Activated CD8-positive, alpha-beta T cell treated with anti-CD3 and anti-CD28 coated beads for 36 hours (primary cell): ENCODE measurements around the gene FNDC5. TPM values are rescaled to one million over a fixed set of nuclear protein-coding genes. Genes with fewer than 3 reads are reported as not detected.

Experiments
- ATAC-seq: fragments of 200-7000 bp; cut with Tn5 transposase; one replicate; pipeline ENCODE4 v1.10.0; 2021; ENCODE audit warnings: mild to moderate bottlenecking, moderate library complexity
- CTCF ChIA-PET: fragments of 350-600 bp; sonication (Branson Sonifier 250); formaldehyde crosslinking; loops from one replicate; lab custom pipeline; 2021; ENCODE audit warnings: antibody characterized with exemption; lab: Charles Lee
- POLR2A ChIA-PET: fragments of 350-600 bp; sonication (Branson Sonifier 250); formaldehyde crosslinking; loops from one replicate; lab custom pipeline; 2021; ENCODE audit warnings: antibody characterized with exemption; lab: Charles Lee
- DNase-seq: peaks from one replicate; pipeline ENCODE4 v3.0.0-alpha.2; 2020
- H3K27ac Mint-ChIP-seq: one replicate; pipeline ENCODE4 v1.8.0; 2021; ENCODE audit warnings: mild to moderate bottlenecking, mixed read lengths
- H3K27me3 Mint-ChIP-seq: one replicate; pipeline ENCODE4 v1.8.0; 2021; ENCODE audit warnings: mixed read lengths
- H3K36me3 Mint-ChIP-seq: one replicate; pipeline ENCODE4 v1.8.0; 2021; ENCODE audit warnings: low read depth, mixed read lengths
- H3K4me1 Mint-ChIP-seq: one replicate; pipeline ENCODE4 v1.8.0; 2021; ENCODE audit warnings: low read depth, mixed read lengths
- H3K4me3 Mint-ChIP-seq: one replicate; pipeline ENCODE4 v1.8.0; 2021; ENCODE audit warnings: mild to moderate bottlenecking, moderate library complexity, mixed read lengths
- H3K9me3 Mint-ChIP-seq: one replicate; pipeline ENCODE4 v1.8.0; 2021; ENCODE audit warnings: mixed read lengths
- intact Hi-C: fragments of 100-400 bp; cut with micrococcal nuclease; formaldehyde crosslinking; loops from one replicate; pipeline ENCODE4 v1.10.0; 2022
- total RNA-seq, 2 experiments: library from RNA; stranded (reverse); gene quantifications; one replicate each; pipeline ENCODE4 v1.2.3, GENCODE V29; 2021
- TF ChIP-seq, protein P1 (sequence below): fragments of 200-600 bp; IDR thresholded peaks from one replicate; pipeline ENCODE4 v1.8.0; 2022; ENCODE audit warnings: antibody characterized with exemption, mild to moderate bottlenecking

The FNDC5 gene
- total RNA-seq, 2 experiments from 2014 or later = not detected

DNA sequence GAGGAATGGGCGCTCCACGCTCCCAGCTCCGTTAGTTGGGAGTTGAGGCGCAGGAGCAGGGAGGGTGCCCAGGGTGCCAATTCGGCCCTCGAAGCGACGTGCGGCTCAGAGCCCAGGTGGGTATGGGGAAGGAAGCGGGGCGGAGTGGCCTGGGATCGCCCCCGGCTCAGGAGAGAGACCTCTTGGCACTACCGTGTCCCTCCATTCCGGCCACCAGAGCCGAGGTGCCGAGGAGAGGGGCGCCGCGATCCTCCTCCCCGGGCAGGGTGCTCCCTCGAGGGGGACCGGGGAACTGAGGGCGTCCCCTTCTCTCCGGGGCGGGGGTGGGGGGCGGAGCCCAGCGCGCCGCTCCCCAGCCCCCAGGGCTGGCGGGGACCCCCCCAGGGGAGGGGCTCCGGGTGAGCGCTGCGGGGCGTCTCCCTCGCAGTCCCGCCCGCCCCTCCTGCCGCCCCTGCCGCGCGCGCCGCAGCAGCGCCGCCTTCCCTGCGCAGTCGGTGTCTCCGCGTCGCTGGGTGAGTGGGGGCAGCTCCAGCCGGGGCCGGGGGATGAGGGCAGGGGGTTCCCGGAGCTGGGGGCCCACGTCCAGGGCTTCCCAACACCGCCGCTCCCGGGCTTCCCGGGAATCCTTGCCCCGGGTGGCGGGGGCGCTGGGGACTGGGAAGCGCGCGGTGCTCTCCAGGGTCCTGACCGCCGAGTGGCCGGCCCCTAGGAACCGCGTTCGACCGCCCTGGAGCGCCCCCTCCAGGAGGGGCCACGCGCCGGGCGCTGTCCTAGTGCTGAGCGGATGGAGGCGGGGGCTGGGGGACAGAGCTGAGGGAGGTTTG, 15.5 kb upstream of the FNDC5 start, which contains the start of gene HPCA:
HPCA (plus strand) TSS at position 488 of the 824 bp plus-strand sequence. CDS start 2,408 bp downstream, outside the sequence.
- CTCF ChIA-PET = interaction anchor here (0.5 to 2.9 kb wide), 9 partner anchors 10 to 200 kb away, joined by 3 to 14 read pairs (median 5); no protein-coding TSS in a partner anchor
- ATAC-seq = peak; percentile 94
- no peaks in the 10 kb centered on the region for H3K4me1 Mint-ChIP-seq
- H3K36me3 Mint-ChIP-seq = no peaks in the 10 kb centered on the region
- intact Hi-C loops = no loop called here
- H3K27me3 Mint-ChIP-seq = peaks cover 50% of the 10 kb centered on the region
- H3K9me3 Mint-ChIP-seq = no peaks in the 10 kb centered on the region
- TF ChIP-seq, protein P1, sequence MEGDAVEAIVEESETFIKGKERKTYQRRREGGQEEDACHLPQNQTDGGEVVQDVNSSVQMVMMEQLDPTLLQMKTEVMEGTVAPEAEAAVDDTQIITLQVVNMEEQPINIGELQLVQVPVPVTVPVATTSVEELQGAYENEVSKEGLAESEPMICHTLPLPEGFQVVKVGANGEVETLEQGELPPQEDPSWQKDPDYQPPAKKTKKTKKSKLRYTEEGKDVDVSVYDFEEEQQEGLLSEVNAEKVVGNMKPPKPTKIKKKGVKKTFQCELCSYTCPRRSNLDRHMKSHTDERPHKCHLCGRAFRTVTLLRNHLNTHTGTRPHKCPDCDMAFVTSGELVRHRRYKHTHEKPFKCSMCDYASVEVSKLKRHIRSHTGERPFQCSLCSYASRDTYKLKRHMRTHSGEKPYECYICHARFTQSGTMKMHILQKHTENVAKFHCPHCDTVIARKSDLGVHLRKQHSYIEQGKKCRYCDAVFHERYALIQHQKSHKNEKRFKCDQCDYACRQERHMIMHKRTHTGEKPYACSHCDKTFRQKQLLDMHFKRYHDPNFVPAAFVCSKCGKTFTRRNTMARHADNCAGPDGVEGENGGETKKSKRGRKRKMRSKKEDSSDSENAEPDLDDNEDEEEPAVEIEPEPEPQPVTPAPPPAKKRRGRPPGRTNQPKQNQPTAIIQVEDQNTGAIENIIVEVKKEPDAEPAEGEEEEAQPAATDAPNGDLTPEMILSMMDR = peak; percentile 49
- H3K4me3 Mint-ChIP-seq = no peak within 1 kb of the TSS
- DNase-seq = peak; percentile 63
- no peak within 1 kb of the TSS for H3K27ac Mint-ChIP-seq
- POLR2A ChIA-PET = interaction anchor here (1.1 kb wide), 1 partner anchor 15 kb away, joined by 3 read pairs; the partner anchor contains the start of gene TMEM54

DNA sequence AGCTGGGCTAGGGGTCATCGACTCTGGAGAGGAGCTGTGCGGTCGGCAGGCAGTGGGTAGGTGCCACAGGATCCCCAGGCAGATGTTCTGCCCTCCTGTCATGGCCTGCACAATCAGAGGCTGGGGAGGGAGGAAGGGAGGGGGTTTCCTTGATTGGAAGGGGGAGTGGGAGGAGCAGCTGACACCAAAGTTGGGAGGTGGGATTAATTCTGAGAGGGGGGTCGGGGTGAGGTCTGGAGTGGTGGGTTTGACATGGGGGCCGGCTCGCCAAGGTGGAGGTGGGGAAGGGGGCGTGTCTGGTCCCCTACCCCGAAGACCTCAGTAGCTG, 14.9 kb upstream of the FNDC5 start:
- no peak for ATAC-seq
- TF ChIP-seq, protein P1 = no peak
- intact Hi-C loops = no loop called here
- no peak for DNase-seq
- POLR2A ChIA-PET = interaction anchor here (1.1 kb wide), 1 partner anchor 16 kb away, joined by 3 read pairs; the partner anchor contains the start of gene TMEM54
- no peak overlapping the region for H3K4me3 Mint-ChIP-seq
- H3K27me3 Mint-ChIP-seq = peaks cover 48% of the 10 kb centered on the region
- no peaks in the 10 kb centered on the region for H3K9me3 Mint-ChIP-seq
- no peak overlapping the region for H3K27ac Mint-ChIP-seq
- CTCF ChIA-PET = interaction anchor here (0.9 to 2.9 kb wide), 6 partner anchors 13 to 200 kb away, joined by 3 to 14 read pairs (median 5); no protein-coding TSS in a partner anchor
- H3K4me1 Mint-ChIP-seq = no peaks in the 10 kb centered on the region
- no peaks in the 10 kb centered on the region for H3K36me3 Mint-ChIP-seq

DNA sequence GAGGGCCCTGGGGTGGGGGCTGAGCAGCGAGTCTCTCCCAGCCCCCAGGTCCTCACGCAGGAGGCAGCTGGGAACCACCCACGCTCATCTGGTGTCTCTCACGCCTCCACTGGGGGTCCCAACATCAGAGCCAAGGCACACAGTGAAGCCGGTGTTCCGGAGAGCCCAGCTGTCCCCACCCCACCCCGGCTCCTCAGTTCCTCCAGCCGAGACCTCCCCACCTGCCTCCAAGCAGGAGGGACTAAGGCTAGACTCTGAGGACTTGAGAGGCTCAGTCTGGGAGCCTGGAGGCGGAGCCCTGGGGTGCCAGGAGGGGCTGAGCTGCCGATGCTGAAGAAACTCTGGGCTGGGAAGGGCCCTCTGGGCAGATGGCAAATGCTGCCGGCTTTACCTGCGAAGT, 14.0 kb upstream of the FNDC5 start:
- Mint-ChIP-seq H3K4me3 (no peak overlapping the region), H3K4me1 (no peaks in the 10 kb centered on the region), H3K27me3 (peaks cover 44% of the 10 kb centered on the region), H3K9me3 (no peaks in the 10 kb centered on the region), H3K36me3 (no peaks in the 10 kb centered on the region), H3K27ac (no peak overlapping the region)
- intact Hi-C loops = no loop called here
- TF ChIP-seq, protein P1 = no peak
- CTCF ChIA-PET = interaction anchor here (0.6 to 2.9 kb wide), 5 partner anchors 8 to 172 kb away, joined by 3 to 14 read pairs (median 5); no protein-coding TSS in a partner anchor
- DNase-seq (no peak), ATAC-seq (no peak)
- POLR2A ChIA-PET = no interaction called here

DNA sequence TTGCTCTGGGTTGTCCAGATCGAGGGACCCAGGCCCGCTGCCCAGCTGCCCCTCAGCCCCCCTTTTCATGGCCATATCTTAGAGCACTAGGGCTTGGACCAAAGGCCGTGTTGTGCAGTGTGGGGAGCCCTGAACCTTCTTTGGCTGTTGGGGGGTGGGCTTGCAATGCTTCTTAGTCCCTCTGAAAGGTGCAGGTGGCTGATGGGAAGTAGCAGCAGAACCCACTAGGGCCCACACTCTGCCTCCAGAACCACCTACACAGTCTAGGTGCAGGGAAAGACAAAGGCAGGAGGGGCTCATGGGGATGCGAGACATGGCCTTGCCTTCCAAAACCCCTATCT, 13.3 kb upstream of the FNDC5 start:
- Mint-ChIP-seq H3K27me3 (peaks cover 40% of the 10 kb centered on the region), H3K36me3 (no peaks in the 10 kb centered on the region), H3K9me3 (no peaks in the 10 kb centered on the region), H3K4me1 (no peaks in the 10 kb centered on the region), H3K27ac (no peak overlapping the region), H3K4me3 (no peak overlapping the region)
- DNase-seq (no peak), ATAC-seq (no peak)
- ChIA-PET POLR2A (no interaction called here), CTCF (interaction anchor here (1.0 kb wide), 1 partner anchor 8 kb away, joined by 3 read pairs; no protein-coding TSS in a partner anchor)
- TF ChIP-seq, protein P1 = no peak
- intact Hi-C loops = no loop called here
